HG03432 (cell line): ENCODE data around the gene ACTMAP.
"Not testable (repeated sequence)": the region's sequence is repeated elsewhere in the genome, so short reads cannot be mapped to it uniquely, and the experiment has no call there.

Experiments used
- ATAC-seq: cut with Tn5 transposase; IDR thresholded peaks from one replicate; pipeline ENCODE4 v1.9.1; 2021; ENCODE audit warnings: mild to moderate bottlenecking, moderate library complexity; ENCODE audit not compliant: unreplicated experiment

Gene ACTMAP

GRCh38 chr19:40744554-40745401 lies 5.5 kb downstream of the ACTMAP start:
- no peak for ATAC-seq

GRCh38 chr19:40743926-40744325 lies 6.4 kb downstream of the ACTMAP start:
- ATAC-seq: no peak

- ATAC-seq: no peak
Measured at GRCh38 chr19:40742886-40743285, 7.4 kb downstream of the ACTMAP start.

GRCh38 chr19:40742477-40742876 lies 7.8 kb downstream of the ACTMAP start:
- no peak for ATAC-seq

GRCh38 chr19:40741527-40742390 lies 8.5 kb downstream of the ACTMAP start:
- no peak for ATAC-seq

GRCh38 chr19:40740747-40741146 lies 9.5 kb downstream of the ACTMAP start:
- no peak for ATAC-seq

GRCh38 chr19:40739871-40740703 lies 10.2 kb downstream of the ACTMAP start:
- ATAC-seq: no peak

DNA sequence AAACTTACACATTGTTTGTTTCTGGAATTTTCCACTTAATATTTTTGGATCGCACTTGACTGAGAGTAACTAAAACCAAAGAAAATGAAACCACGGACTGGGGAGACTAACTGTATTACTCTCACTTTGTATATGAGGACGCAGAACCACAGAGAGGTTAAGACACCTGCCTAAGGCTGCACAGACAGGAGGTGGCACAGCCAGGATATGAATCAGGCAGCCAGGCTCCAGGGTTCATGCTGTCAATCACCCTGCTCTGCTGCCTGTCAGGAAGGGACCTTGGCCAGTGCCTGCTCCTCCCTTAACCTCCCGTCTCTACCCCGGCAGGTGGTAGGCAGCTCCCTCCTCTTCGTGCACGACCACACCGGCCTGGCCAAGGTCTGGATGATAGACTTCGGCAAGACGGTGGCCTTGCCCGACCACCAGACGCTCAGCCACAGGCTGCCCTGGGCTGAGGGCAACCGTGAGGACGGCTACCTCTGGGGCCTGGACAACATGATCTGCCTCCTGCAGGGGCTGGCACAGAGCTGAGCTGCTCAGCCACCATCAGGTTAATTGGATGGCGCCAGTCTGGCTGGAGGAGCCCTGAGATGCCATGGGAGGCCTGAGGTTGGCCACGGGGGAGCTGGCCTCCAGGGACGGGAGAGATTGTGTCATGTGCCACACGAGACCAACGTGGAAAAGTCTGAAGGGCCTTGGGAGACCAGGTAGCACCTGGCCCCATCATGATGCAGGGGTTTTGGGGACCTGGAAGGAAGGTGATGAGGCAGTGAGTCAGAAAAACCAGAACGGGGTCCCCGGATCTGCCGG lies 11.0 kb downstream of the ACTMAP start:
- ATAC-seq: no peak

- no peak for ATAC-seq
Measured at GRCh38 chr19:40737102-40737644, 13.1 kb downstream of the ACTMAP start.

DNA sequence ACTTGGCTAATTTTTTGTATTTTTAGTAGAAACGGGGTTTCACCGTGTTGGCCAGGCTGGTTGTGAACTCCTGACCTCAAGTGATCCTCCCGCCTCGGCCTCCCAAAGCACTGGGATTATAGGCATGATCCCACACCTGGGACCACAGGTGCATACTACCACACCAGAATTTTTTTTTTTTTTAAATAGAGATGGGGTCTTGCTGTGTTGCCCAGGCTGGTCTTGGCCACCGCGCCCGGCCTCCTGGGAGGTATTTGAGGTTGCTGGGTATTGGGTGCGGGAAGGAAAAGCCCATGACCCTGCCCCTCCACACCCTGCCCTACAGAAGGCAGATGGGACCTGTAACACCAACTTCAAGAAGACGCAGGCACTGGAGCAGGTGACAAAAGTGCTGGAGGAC lies 13.6 kb downstream of the ACTMAP start:
- ATAC-seq: no peak

DNA sequence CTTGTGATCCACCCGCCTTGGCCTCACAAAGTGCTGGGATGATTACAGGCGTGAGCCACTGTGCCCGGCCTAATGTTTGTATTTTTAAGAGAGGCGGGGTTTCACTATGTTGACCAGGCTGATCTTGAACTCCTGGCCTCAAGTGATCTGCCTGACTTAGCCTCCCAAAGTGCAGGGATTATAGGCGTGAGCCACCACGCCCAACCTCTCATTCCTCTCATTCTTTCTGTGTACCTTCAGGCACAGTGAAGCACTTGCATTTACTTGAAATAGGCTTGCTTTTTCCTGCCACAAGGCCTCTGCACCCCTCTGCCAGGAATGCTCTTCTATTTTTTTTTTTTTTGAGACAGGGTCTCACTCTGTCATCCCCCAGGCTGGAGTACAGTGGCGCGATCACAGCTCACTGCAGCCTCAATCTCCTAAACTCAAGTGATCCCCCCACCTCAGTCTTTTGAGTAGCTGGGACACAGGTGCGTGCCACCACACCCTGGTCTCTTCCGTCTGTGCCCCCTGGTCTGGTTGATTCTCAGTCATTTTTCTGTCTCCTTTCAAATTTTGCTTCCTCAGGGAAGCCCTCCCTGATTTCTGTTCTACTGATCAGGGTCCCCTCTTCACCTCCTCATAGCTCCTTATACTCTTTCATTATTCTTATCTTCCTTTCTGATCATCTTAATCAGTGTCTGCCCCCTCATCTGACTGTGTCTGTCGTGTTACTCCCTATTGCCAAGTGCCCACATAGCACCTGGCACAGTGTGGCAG lies 15.1 kb downstream of the ACTMAP start:
- ATAC-seq: no peak

GRCh38 chr19:40733149-40733548 lies 17.1 kb downstream of the ACTMAP start:
- no peak for ATAC-seq

- not testable (repeated sequence) for ATAC-seq
Measured at GRCh38 chr19:40732304-40732703, 18.0 kb downstream of the ACTMAP start.

DNA sequence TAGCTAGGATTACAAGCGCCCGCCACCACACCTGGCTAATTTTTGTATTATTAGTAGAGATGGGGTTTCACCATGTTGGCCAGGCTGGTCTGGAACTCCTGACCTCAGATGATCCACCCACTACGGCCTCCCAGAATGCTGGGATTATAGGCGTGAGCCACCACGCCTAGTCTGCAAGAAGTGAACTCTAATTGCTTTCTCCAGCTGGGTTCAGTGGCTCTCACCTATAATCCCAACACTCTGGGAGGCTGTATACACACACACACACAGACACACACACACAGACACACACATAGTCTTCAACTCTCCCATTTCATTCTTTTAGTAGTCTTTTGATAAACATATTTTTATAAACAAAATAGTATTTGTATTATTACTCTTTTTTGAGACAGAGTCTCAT lies 20.2 kb downstream of the ACTMAP start:
- not testable (repeated sequence) for ATAC-seq

DNA sequence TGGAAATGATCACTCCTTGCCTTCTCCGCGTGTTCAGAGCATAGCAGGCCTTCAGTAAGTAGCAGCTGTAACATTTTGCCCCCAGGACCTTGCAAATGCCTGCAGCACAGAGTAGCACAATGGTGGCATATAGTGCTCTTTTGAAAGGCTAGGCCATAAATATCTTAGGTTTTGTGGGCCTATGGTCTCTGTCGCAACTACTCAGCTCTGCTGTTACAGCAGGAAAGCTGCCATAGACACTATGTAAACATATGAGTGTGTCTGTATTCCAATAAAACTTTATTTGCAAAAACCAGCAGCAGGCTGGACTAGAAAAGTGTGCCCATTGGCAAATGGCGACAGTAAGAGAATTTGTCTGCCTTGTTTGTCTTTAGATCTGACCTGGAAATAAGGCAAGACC lies 24.0 kb downstream of the ACTMAP start:
- no peak for ATAC-seq

DNA sequence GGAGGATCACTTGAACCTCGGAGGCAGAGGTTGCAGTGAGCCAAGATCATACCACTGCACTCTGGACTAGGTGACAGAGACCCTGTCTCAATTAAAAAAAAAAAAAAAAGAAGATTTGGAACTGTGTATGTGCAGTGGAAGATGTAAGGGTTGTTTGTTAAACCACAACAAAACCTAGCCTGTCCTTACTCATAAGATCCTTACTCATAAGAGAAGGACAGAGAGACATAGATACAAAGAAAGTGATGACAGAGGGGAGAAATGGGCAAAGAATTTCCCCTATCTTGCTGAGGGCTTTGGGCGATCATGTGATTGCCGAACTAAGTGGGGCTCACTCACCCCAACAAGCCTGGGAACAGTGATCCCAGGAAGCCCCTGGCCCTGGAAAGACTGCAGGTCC lies 25.4 kb downstream of the ACTMAP start:
- ATAC-seq: no peak

DNA sequence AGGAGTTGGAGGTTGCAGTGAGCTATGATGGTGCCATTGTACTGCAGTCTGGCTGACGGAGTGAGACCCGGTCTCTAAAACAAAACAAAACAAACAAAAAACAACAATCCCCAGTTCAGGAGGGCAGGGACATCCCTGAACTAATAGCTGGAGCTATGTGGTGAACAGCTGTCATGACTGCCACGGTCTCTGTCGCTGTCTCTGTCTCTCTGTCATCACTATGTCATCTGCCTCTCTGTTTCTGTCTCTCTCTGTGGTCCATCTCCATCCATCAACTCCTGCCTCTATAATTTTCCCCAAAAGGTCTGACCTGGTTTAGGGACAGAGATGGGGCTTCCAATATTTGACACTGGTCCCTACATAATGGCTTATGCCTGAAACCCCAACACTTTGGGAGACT lies 26.0 kb downstream of the ACTMAP start:
- no peak for ATAC-seq

- ATAC-seq: no peak
Measured at GRCh38 chr19:40723661-40724254, 26.5 kb downstream of the ACTMAP start.
